HG03565 (cell line): ENCODE results near the gene RBBP8.
A peak's percentile ranks its signal among the peaks of the same experiment; 100 is the strongest.
"Not testable (repeated sequence)": the region's sequence is repeated elsewhere in the genome, so short reads cannot be mapped to it uniquely, and the experiment has no call there.

ENCODE experiments used
- ATAC-seq: cut with Tn5 transposase; IDR thresholded peaks from one replicate; pipeline ENCODE4 v1.9.1; 2021; ENCODE audit warnings: mild to moderate bottlenecking, moderate library complexity; ENCODE audit not compliant: unreplicated experiment

The RBBP8 gene

DNA sequence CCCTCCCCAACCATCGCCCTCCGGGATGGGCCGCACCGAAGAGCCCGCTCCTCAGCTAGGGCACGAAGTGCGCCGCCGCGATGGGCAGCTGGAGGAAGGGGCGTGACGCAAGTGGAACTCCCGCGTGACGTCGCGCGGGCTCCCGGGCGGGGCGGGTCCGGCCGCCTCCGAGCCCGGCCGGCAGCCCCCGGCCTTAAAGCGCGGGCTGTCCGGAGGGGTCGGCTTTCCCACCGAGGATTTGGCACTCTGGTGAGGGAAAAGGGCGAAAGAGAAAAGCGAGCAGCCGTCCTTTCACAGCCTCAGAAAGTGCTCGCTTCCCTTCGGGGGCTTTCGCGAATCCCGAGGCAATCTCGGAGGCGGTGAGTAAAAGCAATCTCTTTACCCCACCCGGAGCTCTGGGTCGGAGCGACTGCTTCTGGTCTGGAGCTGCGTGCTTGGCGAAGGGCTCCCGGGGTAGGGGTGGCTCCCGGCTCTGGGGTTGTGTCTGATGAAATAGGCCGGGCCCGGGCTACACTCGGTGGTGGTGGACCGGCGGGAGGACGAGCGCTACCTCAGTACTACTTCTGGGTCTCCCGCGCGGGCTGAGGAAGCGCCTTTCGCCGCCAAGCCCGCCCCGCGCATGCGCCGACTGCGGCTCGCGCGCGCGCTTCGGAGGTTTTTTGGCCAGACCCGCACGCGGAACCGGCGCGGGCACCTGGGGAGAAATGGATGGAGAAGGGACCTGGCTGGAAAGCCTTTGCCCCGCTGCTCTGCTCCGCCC, at the start of gene RBBP8:
Gene RBBP8 (plus strand): TSS at position 123 of the 760 bp plus-strand sequence. CDS start 3,524 bp downstream, outside the sequence.
- peak; percentile 62 for ATAC-seq

DNA sequence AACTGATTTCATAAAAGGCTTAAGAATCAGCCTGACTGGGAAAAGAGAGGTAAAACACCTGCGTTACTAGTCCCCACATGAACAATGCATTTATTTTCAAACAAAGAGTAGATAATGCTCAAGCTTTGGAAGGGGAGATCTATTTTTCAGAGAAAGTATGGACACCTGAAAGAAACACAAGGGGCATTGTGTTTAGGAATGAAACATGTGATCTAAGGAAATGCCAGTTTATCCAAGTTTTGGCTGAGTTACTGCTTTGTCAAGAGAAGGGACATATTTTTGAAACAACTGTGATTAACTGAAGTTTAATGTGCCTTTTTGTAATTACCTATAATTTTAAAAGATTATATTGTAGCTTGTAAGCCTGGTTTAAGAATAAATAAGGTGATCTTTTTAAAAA, 49.3 kb upstream of the RBBP8 start:
- ATAC-seq, result no peak

DNA sequence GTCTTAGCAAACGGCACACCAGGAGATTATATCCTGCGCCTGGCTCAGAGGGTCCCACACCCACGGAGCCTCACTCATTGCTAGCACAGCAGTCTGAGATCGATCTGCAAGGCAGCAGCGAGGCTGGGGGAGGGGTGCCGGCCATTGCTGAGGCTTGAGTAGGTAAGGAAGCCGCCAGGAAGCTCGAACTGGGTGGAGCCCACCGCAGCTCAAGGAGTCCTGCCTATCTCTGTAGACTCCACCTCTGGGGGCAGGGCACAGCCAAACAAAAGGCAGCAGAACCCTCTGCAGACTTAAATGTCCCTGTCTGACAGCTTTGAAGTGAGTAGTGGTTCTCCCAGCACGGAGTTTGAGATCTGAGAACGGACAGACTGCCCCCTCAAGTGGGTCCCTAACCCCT, 47.4 kb upstream of the RBBP8 start:
- not testable (repeated sequence) for ATAC-seq

DNA sequence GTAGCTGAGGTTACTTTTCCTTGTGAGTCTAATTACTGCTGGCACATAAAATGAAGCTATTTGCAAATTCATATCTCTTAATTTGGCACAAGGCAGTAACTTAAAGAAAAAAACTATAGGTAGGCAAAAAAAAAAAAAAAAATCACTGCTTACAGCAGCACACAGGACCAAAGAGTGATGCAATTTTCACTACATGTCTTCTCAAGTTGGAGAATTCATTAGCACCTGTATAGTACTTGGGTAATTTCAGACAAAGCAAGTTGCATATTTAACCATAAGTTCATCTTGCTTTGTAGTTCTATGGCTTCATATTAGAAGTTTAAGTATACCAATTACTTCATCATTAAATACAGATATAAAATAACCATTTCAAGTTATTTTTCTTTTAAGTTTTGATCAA, 33.7 kb upstream of the RBBP8 start:
- no peak for ATAC-seq

DNA sequence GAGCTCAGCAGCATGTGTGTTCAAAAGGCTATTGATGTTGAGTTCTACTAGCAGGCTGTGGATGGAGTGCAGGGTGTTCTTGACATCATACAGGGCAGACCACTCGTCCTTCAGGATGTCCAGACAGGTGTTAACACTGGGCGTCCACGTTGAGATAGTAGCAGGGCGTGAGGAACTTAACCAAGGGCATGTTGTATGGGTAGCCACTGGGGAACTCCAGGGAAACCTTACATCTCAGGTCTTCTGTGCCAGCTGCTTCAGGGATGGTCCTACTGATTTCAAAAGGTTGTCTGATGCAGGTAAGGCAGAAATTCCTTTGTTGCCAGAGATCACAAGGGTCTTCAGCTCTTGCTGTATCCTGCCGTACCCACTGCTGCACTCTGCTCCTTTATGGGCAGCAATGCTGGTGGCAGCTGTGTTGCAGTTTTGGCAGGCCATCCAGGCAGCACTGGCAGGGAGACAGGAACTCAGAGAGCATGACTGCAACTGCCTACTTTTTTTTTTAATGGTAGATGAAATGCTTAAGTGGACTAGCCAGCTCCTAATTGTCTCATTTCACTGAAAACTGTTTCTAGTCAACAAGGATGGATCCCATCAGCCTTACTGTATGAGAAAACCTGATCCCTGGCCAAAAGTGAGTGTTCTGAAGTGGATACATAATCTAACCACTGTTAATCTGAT, 32.4 kb upstream of the RBBP8 start:
- ATAC-seq, result no peak

DNA sequence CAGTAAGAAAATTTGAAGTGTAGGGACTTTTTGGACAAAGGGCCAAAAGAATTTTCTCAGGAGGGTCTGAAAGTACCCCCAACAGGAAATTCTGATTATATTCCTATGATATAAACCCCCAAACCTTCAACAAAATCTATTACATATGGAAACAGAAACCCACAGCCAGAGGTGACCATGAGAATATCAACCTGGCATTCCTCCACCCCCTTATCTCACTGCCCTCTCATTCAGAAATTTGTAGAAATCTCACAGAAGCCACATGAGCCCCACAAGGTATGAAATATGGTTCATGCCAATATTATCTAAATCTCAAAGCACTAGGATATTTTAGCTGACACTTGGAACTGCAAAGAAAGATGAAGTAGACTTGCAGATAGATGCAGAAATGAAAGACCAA, 31.0 kb upstream of the RBBP8 start:
- ATAC-seq, result no peak

DNA sequence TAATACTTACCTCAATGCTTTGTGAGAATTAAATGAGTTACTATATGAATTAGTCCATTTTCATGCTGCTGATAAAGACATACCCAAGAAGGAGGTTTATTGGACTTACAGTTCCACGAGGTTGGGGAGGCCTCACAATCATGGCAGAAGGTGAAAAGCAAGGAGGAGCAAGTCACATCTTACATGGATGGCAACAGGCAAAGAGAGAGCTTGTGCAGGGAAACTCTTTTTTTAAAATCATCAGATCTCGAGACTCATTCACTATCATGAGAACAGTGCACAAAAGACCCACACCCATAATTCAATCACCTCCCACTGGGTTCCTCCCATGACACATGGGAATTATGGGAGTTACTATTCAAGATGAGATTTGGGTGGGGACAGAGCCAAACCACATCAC, 29.9 kb upstream of the RBBP8 start:
- not testable (repeated sequence) for ATAC-seq

DNA sequence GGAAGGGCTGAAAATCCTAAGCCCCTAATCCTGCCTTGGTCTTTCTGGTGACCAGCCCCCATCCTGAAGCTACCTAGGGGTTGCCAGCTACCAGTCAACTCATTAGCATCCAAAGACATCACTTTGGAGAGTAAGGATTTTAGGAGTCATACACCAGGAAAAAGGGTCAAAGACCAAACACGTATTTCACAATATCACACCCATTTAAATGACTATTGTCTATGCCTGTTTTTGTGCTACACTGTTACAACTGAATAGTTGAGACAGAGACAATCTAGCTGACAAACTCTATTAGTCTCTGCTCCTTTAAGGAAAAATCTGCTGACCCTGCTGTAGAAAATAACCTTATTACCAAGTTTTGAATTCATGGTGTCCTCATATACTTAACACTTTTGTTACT, 21.0 kb upstream of the RBBP8 start:
- ATAC-seq, result no peak

DNA sequence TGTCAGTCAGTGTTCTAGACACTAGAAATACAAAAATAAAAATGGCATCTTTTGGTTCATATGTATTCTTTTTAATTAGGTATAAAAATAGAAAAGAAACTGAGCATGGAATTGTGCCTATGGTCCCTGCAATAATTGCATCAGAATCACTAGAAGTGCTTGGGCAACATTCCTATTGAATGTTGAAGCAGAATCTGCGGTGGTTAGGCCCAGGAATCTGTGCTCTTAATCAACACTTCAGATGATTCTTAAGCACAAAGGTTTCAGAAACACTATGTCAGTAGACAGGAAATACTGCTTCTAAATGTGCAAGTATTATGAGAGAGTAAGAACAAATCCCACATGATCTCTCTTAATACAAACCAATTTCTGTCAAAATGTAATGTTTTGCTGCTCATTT, 20.3 kb upstream of the RBBP8 start:
- no peak for ATAC-seq

DNA sequence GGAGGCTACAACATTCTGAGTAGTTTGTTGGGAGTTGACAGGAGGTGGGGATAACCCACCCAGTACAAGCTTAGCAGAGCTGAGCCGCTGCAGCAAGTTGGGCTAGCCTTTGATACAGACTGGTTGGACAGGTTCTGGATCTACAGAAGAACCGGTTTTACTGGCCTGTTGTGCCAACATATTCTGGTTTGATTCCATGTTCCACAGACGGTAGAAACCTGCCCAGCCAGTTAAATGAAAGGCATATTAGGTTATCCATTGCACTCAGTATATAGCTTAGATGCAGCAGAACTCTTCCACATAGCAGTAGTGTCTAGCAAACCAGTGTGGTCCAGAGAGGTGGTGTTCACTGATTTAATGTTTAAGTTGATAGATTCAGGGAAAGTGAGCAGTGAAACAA, 19.3 kb upstream of the RBBP8 start:
- no peak for ATAC-seq

DNA sequence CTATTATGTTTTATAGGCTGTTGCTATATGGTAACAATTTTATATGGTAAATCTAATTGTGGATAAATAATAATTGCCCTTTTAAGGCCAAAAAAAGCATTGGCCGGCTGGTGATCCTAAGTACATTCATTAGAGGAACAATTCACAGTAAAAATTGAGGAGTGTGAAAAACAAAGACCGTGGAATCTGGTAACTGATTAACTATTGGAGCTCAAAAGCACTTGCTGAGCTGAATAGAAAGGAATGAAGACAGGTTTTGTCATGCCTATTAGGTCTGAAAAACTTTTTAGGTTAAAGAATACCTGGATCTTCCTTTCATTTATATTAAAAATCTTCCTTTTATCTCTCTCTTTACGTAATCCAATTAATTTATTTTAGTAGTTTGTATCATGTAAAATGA, 18.5 kb upstream of the RBBP8 start:
- ATAC-seq, result no peak

DNA sequence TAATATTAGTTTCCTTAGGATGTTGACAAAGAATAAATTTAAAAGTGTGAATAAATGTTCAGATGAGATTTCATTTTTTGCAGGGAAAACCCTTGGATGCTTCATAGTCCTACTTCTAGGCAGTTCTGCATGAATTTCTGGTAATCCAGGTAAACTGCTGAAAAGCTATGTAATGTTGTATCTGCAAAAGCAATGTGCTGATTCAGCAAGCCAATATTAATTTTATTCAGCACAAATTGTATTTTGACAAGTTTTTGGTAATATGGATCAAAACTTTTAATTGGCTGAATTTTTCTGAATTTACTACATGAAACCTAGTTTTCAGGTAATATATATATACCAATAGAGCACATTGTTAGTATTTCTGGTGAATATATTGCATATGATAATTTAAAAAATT, 17.8 kb upstream of the RBBP8 start:
- ATAC-seq, result no peak

DNA sequence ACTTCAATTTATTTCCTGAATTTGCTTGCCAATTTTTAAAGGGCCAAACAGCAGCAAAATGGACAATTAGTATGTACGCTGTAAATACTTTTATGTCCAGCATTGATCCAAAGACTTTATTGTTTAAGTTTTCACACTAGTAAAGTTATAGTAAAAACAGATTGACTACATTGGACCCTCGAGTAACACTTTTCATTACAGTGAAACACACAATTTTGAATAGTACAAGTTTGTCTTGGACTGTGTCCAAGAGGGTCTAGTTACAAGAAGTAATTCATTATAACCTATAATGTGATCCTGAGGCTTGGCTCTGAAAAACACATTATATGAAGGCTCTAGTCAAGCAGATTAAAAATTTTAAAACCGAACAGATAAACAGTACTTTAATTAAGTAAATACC, 11.4 kb upstream of the RBBP8 start:
- ATAC-seq, result no peak

DNA sequence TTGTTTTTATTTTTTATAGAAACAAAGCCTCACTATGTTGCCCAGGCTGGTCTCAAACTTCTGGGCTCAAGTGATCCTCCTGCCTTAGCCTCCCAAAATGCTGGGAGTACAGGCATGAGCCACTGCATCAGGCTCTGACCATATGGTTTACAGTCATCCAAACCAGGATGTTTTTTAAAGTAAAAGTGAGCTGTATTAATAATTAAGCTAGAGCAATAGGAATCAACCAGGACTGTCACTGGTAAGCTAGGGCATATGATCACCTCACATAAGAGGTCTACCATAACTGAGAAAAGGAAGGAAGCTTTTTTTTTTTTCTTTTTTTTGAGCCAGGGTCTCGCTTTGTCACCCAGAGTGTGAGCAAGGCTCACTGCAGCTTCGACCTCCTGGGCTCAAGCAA, 8.5 kb upstream of the RBBP8 start:
- no peak for ATAC-seq

DNA sequence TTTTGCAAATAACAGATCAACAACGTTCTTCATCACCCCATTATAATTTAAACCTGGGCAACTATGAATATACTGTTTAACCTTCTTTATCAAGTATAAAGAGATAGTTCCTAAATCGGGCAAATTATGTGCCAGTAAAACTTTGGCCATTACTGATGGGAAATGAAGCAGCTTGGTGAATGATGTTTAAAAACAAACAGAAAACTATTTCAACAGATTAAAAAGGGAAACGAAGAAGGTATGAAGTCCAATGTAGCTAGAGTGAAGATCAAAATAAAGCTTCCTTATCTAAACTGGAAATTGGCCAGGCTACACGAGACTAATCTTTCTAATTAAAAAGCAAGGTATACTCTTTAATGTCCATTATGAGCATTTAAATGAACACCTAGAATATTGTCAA, 6.7 kb upstream of the RBBP8 start:
- ATAC-seq, result no peak

DNA sequence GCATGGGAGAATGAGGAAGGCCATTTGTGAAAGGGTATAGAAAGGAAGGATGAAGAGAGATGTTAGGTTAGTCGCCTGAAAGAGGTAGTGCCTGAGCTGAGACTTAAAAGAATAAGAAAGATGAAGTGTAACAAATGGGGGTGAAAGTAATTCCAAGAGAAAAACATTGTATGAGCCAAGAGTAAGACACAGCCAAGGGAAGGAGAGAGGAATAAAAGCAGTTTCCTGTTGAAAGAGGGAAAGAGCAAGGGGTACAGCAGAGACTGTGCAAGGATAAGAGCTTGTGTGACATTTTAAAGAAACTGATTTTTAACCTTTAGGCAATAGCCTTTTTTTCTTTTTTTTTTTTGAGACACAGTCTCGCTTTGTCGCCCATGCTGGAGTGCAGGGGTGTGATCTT, 4.8 kb upstream of the RBBP8 start:
- no peak for ATAC-seq

DNA sequence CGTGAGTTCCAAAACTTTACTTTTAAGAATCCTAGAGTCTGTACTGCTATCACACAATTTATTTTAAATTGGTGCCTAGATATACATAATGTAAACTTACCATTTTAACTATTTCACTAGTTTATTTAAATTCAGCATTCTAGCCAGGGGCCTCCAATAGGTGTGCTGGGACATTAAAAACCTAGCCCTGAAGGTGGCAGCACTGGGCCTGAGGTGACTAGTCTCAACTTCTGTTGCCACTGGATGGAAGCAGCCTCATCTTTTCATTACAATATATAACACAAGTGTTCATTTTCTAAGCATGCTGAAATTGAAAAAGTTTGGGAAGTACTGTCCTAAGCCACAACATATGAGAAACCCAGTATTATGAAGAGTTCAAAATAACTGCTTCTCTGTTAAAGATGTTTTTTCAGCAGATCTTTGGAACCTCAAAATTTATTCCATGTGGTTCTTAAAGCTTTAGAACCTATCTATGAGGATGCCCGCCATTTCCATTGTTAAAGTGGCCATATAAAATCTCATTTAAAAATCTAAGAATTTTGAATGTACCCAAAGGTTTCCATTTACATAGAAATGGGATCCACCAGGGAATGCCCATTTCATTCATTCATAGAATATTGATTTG, 2.9 kb upstream of the RBBP8 start:
- peak; percentile 34 for ATAC-seq

DNA sequence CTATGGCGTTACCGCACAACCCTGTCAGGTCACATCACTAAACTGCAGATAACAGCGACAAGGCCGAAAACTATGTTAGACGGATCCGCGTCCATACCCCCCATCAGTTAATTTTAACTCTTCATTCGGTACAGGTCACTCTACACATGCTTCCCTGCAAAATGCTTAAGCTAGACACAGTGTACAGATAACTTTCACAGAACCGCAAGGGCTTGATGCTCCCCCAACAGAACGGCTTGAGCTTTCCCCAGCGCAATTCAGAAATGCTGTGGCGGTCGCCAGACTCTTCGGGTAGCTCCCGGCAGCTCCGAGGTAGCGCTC, 283 bp upstream of the RBBP8 start:
- ATAC-seq, result peak; percentile 18

DNA sequence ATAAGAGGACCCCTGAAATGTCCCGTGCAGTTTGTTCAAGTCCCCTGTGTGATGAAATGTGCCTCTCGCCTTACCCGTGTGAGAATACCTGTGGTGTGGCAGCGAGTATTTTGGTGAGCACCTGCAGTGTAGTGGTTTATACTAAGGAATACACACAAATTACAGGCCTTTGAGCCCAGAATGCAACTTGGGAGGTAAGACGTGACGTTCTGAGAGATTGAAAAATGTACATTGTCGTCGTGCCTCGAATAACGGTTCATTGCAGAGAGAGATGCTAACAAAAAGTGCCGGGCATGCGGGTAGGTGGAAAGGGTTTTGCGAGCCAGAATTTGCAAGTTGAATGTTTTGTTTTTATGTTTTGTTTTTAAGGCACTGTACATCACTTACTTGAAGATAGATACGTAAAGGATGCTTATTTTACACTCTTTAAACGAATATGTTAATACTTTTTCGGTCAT, 867 bp downstream of the RBBP8 start:
- peak; percentile 7 for ATAC-seq

DNA sequence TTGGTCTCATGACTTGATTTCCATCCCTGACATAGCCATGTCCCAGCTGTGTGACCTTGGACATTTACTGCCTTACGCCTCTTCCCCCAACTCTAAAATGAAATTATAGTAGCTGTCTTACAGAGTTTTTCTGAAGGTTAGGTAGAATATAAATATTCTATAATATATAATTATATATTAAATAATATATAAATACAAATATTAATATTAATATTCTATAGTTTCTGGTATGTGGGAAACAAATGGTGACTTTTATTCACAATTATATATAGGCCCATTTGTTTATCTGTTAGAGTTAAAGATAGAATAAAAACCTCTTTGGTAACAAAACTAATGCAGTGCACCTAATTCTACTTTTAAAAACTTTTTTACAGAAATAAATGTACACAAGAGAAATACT, 1.7 kb downstream of the RBBP8 start:
- ATAC-seq, result no peak

DNA sequence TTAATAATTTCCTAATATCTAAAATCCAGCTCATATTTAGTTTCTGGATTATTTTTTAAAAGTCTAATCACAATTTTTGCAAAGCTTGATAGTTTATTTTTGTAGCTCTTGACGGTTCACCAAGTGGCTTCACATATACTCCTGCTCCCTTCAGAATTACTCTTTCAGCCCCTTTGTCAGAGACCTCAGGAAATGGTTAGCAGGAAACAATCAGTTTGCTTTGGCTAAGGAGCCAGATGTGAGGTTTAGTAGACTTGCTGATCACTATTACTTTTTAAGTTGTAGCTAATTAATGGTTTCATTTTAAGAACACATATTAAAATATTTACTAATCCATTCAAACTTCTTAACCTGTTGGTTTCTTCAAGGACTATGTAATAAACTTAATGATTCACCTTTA, 2.3 kb downstream of the RBBP8 start:
- no peak for ATAC-seq

DNA sequence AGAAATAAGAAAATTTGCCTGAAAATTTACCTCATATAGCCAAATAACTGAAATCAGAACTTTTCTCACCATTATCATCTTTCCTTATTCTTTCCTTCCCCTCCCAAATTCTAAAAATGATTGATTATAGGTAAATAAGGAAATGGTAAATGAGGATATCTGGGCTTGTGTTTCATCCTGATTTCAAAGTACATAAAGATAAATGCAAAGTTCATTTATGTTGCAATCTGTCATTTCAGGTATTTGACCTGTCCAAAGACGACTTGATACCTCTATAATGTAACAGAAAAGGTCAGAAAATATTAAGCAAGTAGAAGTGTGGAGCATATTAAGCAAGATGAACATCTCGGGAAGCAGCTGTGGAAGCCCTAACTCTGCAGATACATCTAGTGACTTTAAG, 3.4 kb downstream of the RBBP8 start:
- ATAC-seq, result no peak
